IMR-90 (cell line): ENCODE results near the gene PFN1. TPM values are rescaled to one million over a fixed set of nuclear protein-coding genes. Genes with fewer than 3 reads are reported as not detected.

Source experiments
- ATAC-seq: fragments of 200-7000 bp; cut with Tn5 transposase; 2 replicates; pipeline ENCODE4 v1.9.1; 2020; ENCODE audit warnings: low read depth, mild to moderate bottlenecking, moderate library complexity
- BruUV-seq: library from RNA; stranded (reverse); fragments of 400-500 nt; replicated peaks from 2 replicates; lab custom pipeline; 2021; lab: Mats Ljungman, UMichigan
- CTCF ChIA-PET: fragments of 300-600 bp; formaldehyde crosslinking; extraction: SDS; loops from one replicate; lab custom pipeline; 2021; ENCODE audit warnings: antibody characterized with exemption; lab: Yijun Ruan, JAX
- POLR2A ChIA-PET: fragments of 300-600 bp; sonication (Branson Sonifier 250); formaldehyde crosslinking; loops from one replicate; lab custom pipeline; 2022; ENCODE audit warnings: antibody characterized with exemption; ENCODE audit not compliant: unreplicated experiment; lab: Charles Lee
- DNase-seq: peaks from one replicate; pipeline ENCODE4 v3.0.0; 2013
- H2AFZ ChIP-seq: replicated peaks from 2 replicates; pipeline ENCODE3; 2013; ENCODE audit warnings: low read length, mild to moderate bottlenecking; ENCODE audit not compliant: poor library complexity
- H2AK5ac ChIP-seq: 2 replicates; pipeline ENCODE4 v1.6.1; 2013; ENCODE audit warnings: low read depth, low read length, inconsistent platforms
- H2AK9ac ChIP-seq: replicated peaks from 2 replicates; pipeline ENCODE3; 2013; ENCODE audit warnings: mild to moderate bottlenecking, low read depth, low read length, moderate library complexity; ENCODE audit not compliant: poor library complexity
- H2BK120ac ChIP-seq: 2 replicates; pipeline ENCODE4 v1.6.1; 2013; ENCODE audit warnings: low read depth, low read length, inconsistent platforms
- H2BK15ac ChIP-seq: 3 replicates; pipeline ENCODE4 v1.6.1; 2013; ENCODE audit warnings: low read depth, low read length, inconsistent platforms
- H2BK20ac ChIP-seq: 2 replicates; pipeline ENCODE4 v1.6.1; 2013; ENCODE audit warnings: low read depth, mild to moderate bottlenecking, inconsistent platforms, low read length, moderate library complexity
- H2BK5ac ChIP-seq: 2 replicates; pipeline ENCODE4 v1.6.1; 2013; ENCODE audit warnings: mild to moderate bottlenecking, low read depth, low read length, inconsistent platforms; ENCODE audit not compliant: poor library complexity, severe bottlenecking
- H3K14ac ChIP-seq: replicated peaks from 2 replicates; pipeline ENCODE4 v1.6.1; 2013; ENCODE audit warnings: low read depth, low read length, inconsistent platforms
- H3K18ac ChIP-seq: 2 replicates; pipeline ENCODE4 v1.6.1; 2013; ENCODE audit warnings: low read depth, low read length, control low read depth
- H3K23ac ChIP-seq: 2 replicates; pipeline ENCODE4 v1.6.1; 2013; ENCODE audit warnings: low read depth, low read length, inconsistent platforms
- H3K27ac ChIP-seq: 2 replicates; pipeline ENCODE4 v1.5.1; 2013; ENCODE audit warnings: mild to moderate bottlenecking, control low read depth, low read length; ENCODE audit not compliant: insufficient read depth
- H3K27me3 ChIP-seq: 2 replicates; pipeline ENCODE4 v1.6.1; 2013; ENCODE audit warnings: low read length; ENCODE audit not compliant: control insufficient read depth, insufficient read depth
- H3K36me3 ChIP-seq: 2 replicates; pipeline ENCODE4 v1.6.1; 2013; ENCODE audit warnings: low read length, mixed read lengths; ENCODE audit not compliant: control insufficient read depth, insufficient read depth
- H3K4ac ChIP-seq: 2 replicates; pipeline ENCODE4 v1.6.1; 2013; ENCODE audit warnings: low read depth, low read length, inconsistent platforms
- H3K4me1 ChIP-seq: 2 replicates; pipeline ENCODE4 v1.6.1; 2013; ENCODE audit warnings: low read length, mixed read lengths; ENCODE audit not compliant: control insufficient read depth, insufficient read depth
- H3K4me2 ChIP-seq: 2 replicates; pipeline ENCODE4 v1.6.1; 2013; ENCODE audit warnings: low read depth, mild to moderate bottlenecking, control low read depth, low read length, moderate library complexity
- H3K4me3 ChIP-seq: 2 replicates; pipeline ENCODE4 v1.5.1; 2013; ENCODE audit warnings: low read depth, mild to moderate bottlenecking, control low read depth, low read length, moderate library complexity; ENCODE audit not compliant: insufficient read depth
- H3K56ac ChIP-seq: 2 replicates; pipeline ENCODE4 v1.6.1; 2013; ENCODE audit warnings: low read length, inconsistent platforms; ENCODE audit not compliant: insufficient read depth; ENCODE audit errors: extremely low read depth
- H3K79me1 ChIP-seq, 2 experiments: 2 replicates each; pipeline ENCODE4 v1.6.1; 2013; ENCODE audit warnings: low read length in 2 of 2, inconsistent platforms in 1 of 2, low read depth in 1 of 2
- H3K9ac ChIP-seq: 2 replicates; pipeline ENCODE4 v1.6.1; 2013; ENCODE audit warnings: low read depth, low read length, control low read depth
- H3K9me1 ChIP-seq: 2 replicates; pipeline ENCODE4 v1.6.1; 2013; ENCODE audit warnings: low read length, inconsistent platforms; ENCODE audit not compliant: insufficient read depth
- H3K9me3 ChIP-seq: 2 replicates; pipeline ENCODE4 v1.6.1; 2013; ENCODE audit warnings: low read length; ENCODE audit not compliant: control insufficient read depth, insufficient read depth
- H4K20me1 ChIP-seq: 2 replicates; pipeline ENCODE4 v1.6.1; 2013; ENCODE audit warnings: low read length, inconsistent platforms; ENCODE audit not compliant: insufficient read depth
- H4K5ac ChIP-seq: 2 replicates; pipeline ENCODE4 v1.6.1; 2013; ENCODE audit warnings: mild to moderate bottlenecking, low read depth, low read length, control low read depth
- H4K8ac ChIP-seq, 2 experiments: 2 replicates each; pipeline ENCODE4 v1.6.1; 2013; ENCODE audit warnings: low read depth in 2 of 2, low read length in 2 of 2, control low read depth in 1 of 2, inconsistent platforms in 1 of 2
- H4K91ac ChIP-seq: 2 replicates; pipeline ENCODE4 v1.6.1; 2013; ENCODE audit warnings: low read depth, low read length, inconsistent platforms; ENCODE audit not compliant: insufficient read depth
- CEBPB ChIP-seq: IDR thresholded peaks from 2 replicates; pipeline ENCODE4 v1.6.1; 2012; ENCODE audit warnings: low read depth, low read length, improper control_type of control experiment
- ELK1 ChIP-seq: fragments of 150-350 bp; IDR thresholded peaks from 2 replicates; pipeline ENCODE4 v1.6.1; 2016; ENCODE audit warnings: low read depth, mild to moderate bottlenecking, low read length, moderate library complexity, borderline replicate concordance
- FOS ChIP-seq: fragments of 150-350 bp; IDR thresholded peaks from 2 replicates; pipeline ENCODE4 v1.6.1; 2016; ENCODE audit warnings: low read depth, low read length
- MXI1 ChIP-seq: IDR thresholded peaks from 2 replicates; pipeline ENCODE4 v1.6.1; 2012; ENCODE audit warnings: low read depth, mild to moderate bottlenecking, low read length, moderate library complexity, borderline replicate concordance
- RAD21 ChIP-seq: IDR thresholded peaks from 2 replicates; pipeline ENCODE4 v1.6.1; 2012; ENCODE audit warnings: low read length, improper control_type of control experiment
- SMC3 ChIP-seq: fragments of 150-350 bp; IDR thresholded peaks from 2 replicates; pipeline ENCODE4 v1.6.1; 2016; ENCODE audit warnings: low read depth, mild to moderate bottlenecking, antibody characterized with exemption, low read length, moderate library complexity
- USF2 ChIP-seq: fragments of 150-350 bp; IDR thresholded peaks from 2 replicates; pipeline ENCODE4 v1.6.1; 2017; ENCODE audit warnings: mild to moderate bottlenecking, antibody characterized with exemption, low read length, low read depth
- WGBS, 2 experiments: methylation state at CpG; one replicate each; pipeline versions ENCODE4 v1.1.5 to v1.1.7; 2013; ENCODE audit warnings: missing lambda C conversion rate in 2 of 2; ENCODE audit not compliant: insufficient read length in 1 of 2; ENCODE audit errors: extremely low coverage in 2 of 2; 5-methylcytosine and 5-hydroxymethylcytosine counted together
- dilution Hi-C: fragments of 300-500 bp; cut with HindIII; formaldehyde crosslinking; loops from one replicate; pipeline ENCODE4 v1.14.3; 2018; ENCODE audit warnings: low sequenced_read_pairs; ENCODE audit not compliant: unreplicated experiment
- in situ Hi-C: fragments of 300-500 bp; cut with MboI; formaldehyde crosslinking; loops from 3 replicates; pipeline ENCODE4 v1.14.3; 2019; ENCODE audit warnings: low sequenced_read_pairs, inconsistent platforms, mixed read lengths
- intact Hi-C: fragments of 100-400 bp; cut with micrococcal nuclease; formaldehyde crosslinking; loops from 2 replicates; pipeline ENCODE4 v1.10.0; 2022
- polyA plus RNA-seq, 3 experiments: library from polyadenylated mRNA; depleted of rRNA; stranded (reverse); fragments of >200 nt; gene quantifications; 2 replicates each; pipeline ENCODE4 v1.2.3, GENCODE V29; 2012; ENCODE audit warnings: low replicate concordance in 1 of 3
- total RNA-seq: library from RNA; depleted of rRNA; stranded (reverse); fragments of >200 nt; gene quantifications from 2 replicates; pipeline ENCODE4 v1.2.3, GENCODE V29; 2012

PFN1 gene
- total and polyA plus RNA-seq, 2 of the 4 experiments (the other 2 are of a cell fraction): 348 to 1,671 TPM

- no peak overlapping the region for H3K27ac ChIP-seq
- no peaks in the 10 kb centered on the region for H3K9me1 ChIP-seq
- H3K4me2 ChIP-seq: no peak overlapping the region
- peaks cover 50% of the 10 kb centered on the region for H3K36me3 ChIP-seq
- ChIA-PET CTCF (no interaction called here), POLR2A (no interaction called here)
- H3K14ac ChIP-seq: no peak overlapping the region
- ATAC-seq (no peak), DNase-seq (no peak)
- intact Hi-C loops (no loop called here), in situ Hi-C loops (no loop called here), dilution Hi-C loops (no loop called here)
- no peak overlapping the region for H2BK120ac ChIP-seq
- H2AK9ac ChIP-seq: no peak overlapping the region
- no peaks in the 10 kb centered on the region; the same call in 1 of the 2 replicates for H3K9me3 ChIP-seq
- no TSS peak for BruUV-seq
- no peak overlapping the region for H2BK15ac ChIP-seq
- TF ChIP-seq CEBPB (no peak), SMC3 (no peak), MXI1 (no peak), RAD21 (no peak), ELK1 (no peak), FOS (no peak), USF2 (peak; percentile 60)
- H2AFZ ChIP-seq: no peak overlapping the region
- no peak overlapping the region for H3K18ac ChIP-seq
- H2BK20ac ChIP-seq: no peak overlapping the region
- H3K56ac ChIP-seq: no peak overlapping the region
- H3K9ac ChIP-seq: no peak overlapping the region
- no peak overlapping the region for H3K23ac ChIP-seq
- WGBS, 2 experiments: no CpG with 5 or more reads among the region's 10 CpGs
- H3K4me1 ChIP-seq: no peaks in the 10 kb centered on the region
- no peaks in the 10 kb centered on the region; the same call in 1 of the 2 replicates for H4K20me1 ChIP-seq
- no peaks in the 10 kb centered on the region for H3K27me3 ChIP-seq
- H2AK5ac ChIP-seq: no peak overlapping the region
- no peaks in the 10 kb centered on the region for H3K79me1 ChIP-seq
- no peak overlapping the region for H4K5ac ChIP-seq
- no peak overlapping the region for H2BK5ac ChIP-seq
- no peak overlapping the region for H3K4ac ChIP-seq
- no peak overlapping the region for H4K91ac ChIP-seq
- H3K4me3 ChIP-seq: no peak overlapping the region
- H4K8ac ChIP-seq: no peak overlapping the region
These were observed 51.1 kb downstream of the PFN1 start for GRCh38 chr17:4897198-4897687.
